Cardiac fibroblast (primary cell): ENCODE data around the gene CPAMD8.

Experiments
- DNase-seq, 2 donors: peaks; one replicate each; pipeline versions ENCODE4 v3.0.0 to v3.0.0-alpha.2; 2010; ENCODE audit warnings: low read depth in 2 of 2
- H3K4me3 ChIP-seq, 2 donors: replicated peaks in 1 of 2; 1 replicate in 1 of 2; 2 replicates in 1 of 2; pipeline ENCODE4 v1.5.1; 2011; ENCODE audit warnings: low read depth in 2 of 2, low read length in 2 of 2, mild to moderate bottlenecking in 2 of 2, moderate library complexity in 1 of 2
- CTCF ChIP-seq: IDR thresholded peaks from one replicate; pipeline ENCODE4 v1.5.1; 2011; ENCODE audit warnings: low read depth, mild to moderate bottlenecking, low read length, inconsistent platforms

CPAMD8 gene

GRCh38 chr19:17043744-17044143, 17.1 kb upstream of the CPAMD8 start:
- no peak for DNase-seq
- H3K4me3 ChIP-seq, result no peak overlapping the region
- no peak for TF ChIP-seq CTCF

GRCh38 chr19:17041976-17042375, 15.4 kb upstream of the CPAMD8 start:
- peak in 1 of 2 donors; percentile 63 for DNase-seq
- no peak overlapping the region for H3K4me3 ChIP-seq
- no peak for TF ChIP-seq CTCF

GRCh38 chr19:17037966-17038500, 11.4 kb upstream of the CPAMD8 start:
- no peak for DNase-seq

GRCh38 chr19:17037184-17037583, 10.6 kb upstream of the CPAMD8 start:
- DNase-seq, result no peak
- TF ChIP-seq CTCF, result no peak
- H3K4me3 ChIP-seq, result no peak overlapping the region

More at GRCh38 chr19:17037966-17038500, 11.4 kb upstream of the CPAMD8 start:
- TF ChIP-seq CTCF, result no peak
- H3K4me3 ChIP-seq, result no peak overlapping the region

- no peak for DNase-seq
- H3K4me3 ChIP-seq, result no peak overlapping the region
- no peak for TF ChIP-seq CTCF
Measured at GRCh38 chr19:17036640-17037039, 10.0 kb upstream of the CPAMD8 start.

- no peak for DNase-seq
- no peak overlapping the region for H3K4me3 ChIP-seq
- TF ChIP-seq CTCF, result no peak
Measured at GRCh38 chr19:17035842-17036424, 9.3 kb upstream of the CPAMD8 start.

- no peak for TF ChIP-seq CTCF
- H3K4me3 ChIP-seq, result no peak overlapping the region
- no peak for DNase-seq
Measured at GRCh38 chr19:17031741-17032140, 5.1 kb upstream of the CPAMD8 start.
